Superior temporal gyrus (tissue), 1 donor: Measurements from ENCODE around the gene LRP6.
"Not testable (repeated sequence)": the region's sequence is repeated elsewhere in the genome, so short reads cannot be mapped to it uniquely, and the experiment has no call there.

Experiments used
- DNase-seq: peaks from one replicate; pipeline ENCODE4 v3.0.0-alpha.2; 2016; ENCODE audit errors: extremely low spot score

LRP6 gene

GRCh38 chr12:12180575-12180974, 86.3 kb downstream of the LRP6 start:
- DNase-seq = no peak

GRCh38 chr12:12180136-12180535, 86.7 kb downstream of the LRP6 start:
- no peak for DNase-seq

GRCh38 chr12:12178559-12178958, 88.3 kb downstream of the LRP6 start:
- DNase-seq = no peak

GRCh38 chr12:12176402-12176801, 90.4 kb downstream of the LRP6 start:
- DNase-seq = no peak

- no peak for DNase-seq
These were observed 94.8 kb downstream of the LRP6 start for GRCh38 chr12:12171991-12172511.

- no peak for DNase-seq
These were observed 99.0 kb downstream of the LRP6 start for GRCh38 chr12:12167847-12168246.

- DNase-seq = no peak
These were observed 100.1 kb downstream of the LRP6 start for GRCh38 chr12:12166751-12167150.

- no peak for DNase-seq
These were observed 106.9 kb downstream of the LRP6 start for GRCh38 chr12:12159988-12160387.

GRCh38 chr12:12158858-12159257, 108.0 kb downstream of the LRP6 start:
- no peak for DNase-seq

- DNase-seq = no peak
These were observed 109.4 kb downstream of the LRP6 start for GRCh38 chr12:12157424-12157823.

- no peak for DNase-seq
These were observed 110.0 kb downstream of the LRP6 start for GRCh38 chr12:12156828-12157227.

GRCh38 chr12:12156116-12156515, 110.7 kb downstream of the LRP6 start:
- DNase-seq = no peak

GRCh38 chr12:12153596-12153995, 113.2 kb downstream of the LRP6 start:
- peak; percentile 53 for DNase-seq

- no peak for DNase-seq
These were observed 119.7 kb downstream of the LRP6 start for GRCh38 chr12:12147111-12147510.

GRCh38 chr12:12144531-12144930, 122.3 kb downstream of the LRP6 start:
- DNase-seq = not testable (repeated sequence)

GRCh38 chr12:12141000-12141399, 125.8 kb downstream of the LRP6 start:
- no peak for DNase-seq

GRCh38 chr12:12138203-12139154, 128.4 kb downstream of the LRP6 start:
- no peak for DNase-seq

GRCh38 chr12:12133785-12134184, 133.1 kb downstream of the LRP6 start:
- no peak for DNase-seq

- DNase-seq = no peak
These were observed 133.6 kb downstream of the LRP6 start for GRCh38 chr12:12133259-12133658.

- no peak for DNase-seq
These were observed 138.2 kb downstream of the LRP6 start for GRCh38 chr12:12128670-12129069.

GRCh38 chr12:12127304-12127703, 139.5 kb downstream of the LRP6 start:
- no peak for DNase-seq

GRCh38 chr12:12126551-12126950, 140.3 kb downstream of the LRP6 start:
- no peak for DNase-seq

- DNase-seq = no peak
These were observed 143.7 kb downstream of the LRP6 start for GRCh38 chr12:12123036-12123604.
